Head of caudate nucleus (tissue), 42 donors: Measurements from ENCODE around the gene NCBP1.

ENCODE experiments used
- DNase-seq, 42 donors: peaks; one replicate each; pipeline versions ENCODE4 v3.0.0 to v3.0.0-alpha.2; 2020 to 2021; ENCODE audit warnings: mixed read lengths in 7 of 42
- intact Hi-C: fragments of 100-400 bp; cut with DNase I; formaldehyde crosslinking; loops from one replicate; pipeline ENCODE4 v1.15.0; 2022

The NCBP1 gene

GRCh38 chr9:97660340-97660739 lies 26.7 kb downstream of the NCBP1 start:
- intact Hi-C loops = no loop called here
- DNase-seq = peak in 1 of 42 donors; percentile 37

GRCh38 chr9:97660847-97661246 lies 27.2 kb downstream of the NCBP1 start:
- DNase-seq = no peak
- intact Hi-C loops = no loop called here

DNA sequence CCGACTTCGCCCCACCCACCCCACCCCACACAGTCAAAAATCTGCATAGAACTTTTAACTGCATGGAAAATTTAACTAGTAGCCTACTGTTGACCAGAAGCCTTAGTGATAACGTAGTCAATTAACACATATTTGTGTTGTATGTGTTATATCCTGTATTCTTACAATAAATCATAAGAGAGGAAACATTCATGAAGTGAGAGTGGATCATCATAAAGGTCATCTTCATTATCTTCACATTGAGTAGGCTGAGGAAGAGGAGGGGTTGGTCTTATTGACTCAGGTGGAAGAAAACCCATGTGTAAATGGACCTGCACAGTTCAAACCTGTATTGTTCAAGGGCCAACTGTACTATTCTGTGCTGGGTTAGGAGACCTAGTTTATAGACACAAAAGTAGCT lies 32.1 kb downstream of the NCBP1 start:
- no peak for DNase-seq
- intact Hi-C loops = no loop called here

DNA sequence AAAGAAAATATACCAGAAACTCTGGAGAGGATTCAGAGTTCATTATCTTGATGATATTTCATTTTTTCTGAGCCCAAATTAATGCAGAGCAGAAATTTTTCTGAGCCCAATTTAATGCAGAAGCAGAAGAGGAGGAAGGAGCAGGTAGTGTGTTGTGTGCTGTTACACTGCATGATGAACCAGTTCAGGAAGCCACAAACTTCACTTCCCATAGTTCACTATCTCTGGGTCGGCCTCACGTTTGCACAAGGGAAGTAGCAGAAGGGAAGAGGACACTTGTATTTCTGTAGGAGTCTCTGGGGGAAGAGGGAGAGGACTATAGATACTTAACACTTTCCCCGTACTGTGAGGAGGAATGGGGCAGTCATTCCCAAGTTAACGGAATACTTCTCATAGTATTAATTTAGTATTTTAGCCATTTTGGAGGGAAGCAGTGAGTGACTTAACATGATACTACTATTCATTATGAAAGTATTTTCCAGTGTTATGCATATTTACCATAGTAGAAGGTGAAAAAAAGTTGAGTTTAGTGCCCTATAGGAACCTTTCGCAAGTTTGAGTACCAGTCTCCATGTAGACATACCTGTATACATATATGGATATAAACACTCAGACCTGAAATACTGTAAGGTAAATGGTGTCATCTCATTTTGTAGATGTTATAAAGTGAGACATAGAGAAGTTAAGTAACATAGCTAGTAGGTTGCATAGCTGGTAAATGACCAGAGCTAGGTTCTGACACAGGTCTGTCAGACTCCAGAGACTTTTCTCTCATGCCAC lies 33.5 kb downstream of the NCBP1 start:
- intact Hi-C loops = no loop called here
- DNase-seq = no peak

DNA sequence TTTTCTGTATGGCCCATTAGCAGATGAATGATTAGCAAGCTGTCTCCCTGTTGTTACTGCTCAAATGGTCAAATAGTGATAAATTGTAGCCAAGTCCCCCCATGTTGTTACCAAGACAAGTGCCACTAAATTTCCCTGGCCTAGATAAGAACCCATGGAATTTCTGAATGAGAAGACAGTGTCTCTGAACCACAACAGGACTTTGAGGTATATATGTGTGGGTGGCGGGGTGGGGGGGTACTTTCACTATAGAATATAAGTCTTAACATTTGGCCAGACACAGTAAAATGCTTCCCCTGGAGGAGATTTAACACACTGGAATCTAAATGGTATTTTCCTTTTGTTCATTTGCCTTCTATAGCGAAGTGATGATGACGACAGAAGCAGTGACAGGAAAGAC lies 34.9 kb downstream of the NCBP1 start:
- intact Hi-C loops = no loop called here
- DNase-seq = no peak

DNA sequence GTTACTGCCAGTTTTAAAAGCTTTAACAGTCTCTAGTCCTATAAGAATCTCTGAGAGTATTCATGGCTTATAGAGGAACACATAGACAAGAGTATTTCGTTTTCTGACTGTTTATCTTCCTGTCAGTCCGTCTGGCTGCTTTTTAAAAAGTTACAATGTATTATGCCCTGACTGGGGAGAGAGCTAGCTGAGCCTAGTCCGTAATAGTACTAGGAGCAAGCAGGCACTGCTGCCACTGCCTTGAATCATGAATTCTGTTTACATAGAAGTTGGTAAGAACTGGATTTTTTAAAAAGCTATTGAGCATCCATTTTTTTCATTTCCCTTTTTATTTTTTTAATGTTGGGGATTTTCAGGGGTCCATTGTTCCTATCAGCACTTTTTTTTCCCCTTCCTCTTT lies 37.0 kb downstream of the NCBP1 start:
- no peak for DNase-seq
- intact Hi-C loops = no loop called here

GRCh38 chr9:97672403-97672802 lies 38.8 kb downstream of the NCBP1 start:
- DNase-seq = no peak
- intact Hi-C loops = no loop called here

DNA sequence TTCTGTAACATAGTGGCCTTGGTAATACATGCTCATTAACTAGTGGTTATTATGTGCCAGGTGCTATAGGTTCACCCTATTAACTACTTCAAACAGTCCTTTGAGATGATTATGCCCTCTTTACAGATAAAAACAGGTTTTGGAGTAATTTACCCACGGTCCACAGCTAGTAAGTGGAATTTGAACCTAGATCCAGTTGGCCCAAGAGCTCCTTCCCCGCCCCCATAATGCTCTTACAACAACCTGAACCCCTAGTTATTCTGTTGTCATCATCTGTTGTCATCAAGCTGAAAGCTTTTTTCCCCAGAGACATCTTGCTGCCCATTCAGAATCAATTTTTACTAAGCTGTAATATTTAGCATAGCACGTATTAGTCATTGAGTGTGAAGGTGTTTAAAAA lies 40.3 kb downstream of the NCBP1 start:
- intact Hi-C loops = no loop called here
- DNase-seq = no peak

DNA sequence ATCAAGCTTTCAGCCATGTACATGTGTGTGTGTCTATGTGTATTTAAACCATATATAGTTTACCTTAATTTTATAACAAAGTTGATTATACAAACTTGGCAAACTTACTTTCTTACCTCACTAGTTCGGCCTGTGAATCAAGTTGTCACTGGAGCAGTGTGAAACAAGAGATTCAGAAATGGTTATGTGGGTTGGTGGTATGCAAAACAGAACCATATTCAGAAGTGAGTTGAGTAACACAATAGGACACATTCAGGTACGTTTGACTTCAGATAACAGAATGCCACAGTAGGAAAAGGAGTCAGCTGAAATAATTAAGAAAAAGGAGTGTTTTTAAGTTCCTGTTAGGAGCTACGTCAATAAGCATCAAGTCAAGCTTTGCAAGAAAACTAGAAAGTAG lies 42.0 kb downstream of the NCBP1 start:
- peak in 1 of 42 donors; percentile 24 for DNase-seq
- intact Hi-C loops = no loop called here

DNA sequence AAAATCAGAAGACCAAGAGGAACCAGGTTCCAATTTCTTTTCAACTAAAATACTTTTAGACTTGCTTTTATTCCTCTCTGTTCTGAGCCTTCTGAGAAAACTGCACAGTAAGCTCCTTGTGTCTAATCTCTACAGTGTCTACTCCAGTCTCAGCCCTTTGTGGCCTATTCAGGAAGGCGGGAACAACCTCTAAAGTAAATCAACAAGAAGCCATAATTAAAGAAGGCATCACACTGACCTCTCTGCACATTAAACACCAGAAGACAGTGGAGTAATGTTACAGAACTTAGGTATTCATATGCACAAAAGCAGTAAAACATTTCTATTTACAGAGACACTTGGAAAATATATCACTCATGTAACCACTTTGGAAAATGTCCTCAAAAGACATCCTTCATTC lies 48.6 kb downstream of the NCBP1 start:
- DNase-seq = no peak
- intact Hi-C loops = no loop called here

DNA sequence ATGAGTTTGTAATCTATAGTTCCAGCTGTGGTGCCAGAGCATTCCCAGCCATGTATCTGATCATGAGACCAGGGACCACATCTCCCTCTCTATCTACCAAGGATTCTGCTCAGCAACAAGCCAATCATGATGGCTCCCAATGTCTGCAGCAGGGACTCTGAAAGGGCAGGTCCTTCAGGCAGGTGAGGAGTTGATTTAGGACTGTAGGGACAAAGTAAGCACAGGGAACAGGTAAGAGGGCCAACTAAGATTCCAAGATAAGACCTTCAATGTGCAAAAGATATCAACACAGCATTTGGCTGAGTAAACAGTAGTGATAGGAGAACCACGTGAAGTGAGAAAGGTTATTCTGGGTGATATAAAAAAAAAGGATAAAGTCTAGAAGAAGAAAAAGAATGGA lies 55.0 kb downstream of the NCBP1 start:
- no peak for DNase-seq

DNA sequence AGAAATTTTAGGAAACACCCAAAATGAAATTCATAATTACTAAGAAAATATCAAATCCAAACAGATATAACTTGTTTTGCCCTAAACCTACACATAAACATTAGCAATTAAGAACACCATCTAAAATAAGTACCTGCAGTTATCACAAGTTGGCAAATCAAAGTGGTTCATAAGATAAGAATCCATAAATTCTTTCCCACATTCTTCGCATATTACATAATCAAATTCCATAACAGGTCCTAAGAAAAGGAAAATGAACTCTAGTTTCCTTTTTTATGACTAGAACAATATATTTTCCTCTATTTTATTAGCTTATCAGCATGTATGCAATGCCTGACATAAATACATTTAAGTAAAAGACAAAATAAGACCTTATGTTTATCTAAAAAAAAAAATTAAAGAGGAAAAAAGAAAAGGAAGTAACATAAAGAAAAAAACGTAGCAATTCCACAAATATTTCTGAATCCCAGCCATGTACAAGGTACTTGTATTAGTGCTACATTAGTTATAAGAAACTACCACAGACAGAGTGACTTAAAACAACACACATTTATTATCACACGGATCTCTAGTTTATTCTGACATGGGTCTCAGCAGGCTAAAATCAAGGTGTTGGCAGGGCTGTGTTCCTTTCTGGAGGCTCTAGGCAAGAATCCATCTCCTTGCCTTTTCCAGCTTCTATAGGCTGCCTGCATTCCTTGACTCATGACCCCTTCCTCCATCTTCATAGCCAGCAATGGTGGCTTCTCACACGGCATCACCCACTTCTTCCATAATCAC lies 56.0 kb downstream of the NCBP1 start:
- DNase-seq = no peak
- intact Hi-C loops = loop anchor here (10.0 kb wide), 1 partner anchor 55 kb away; the partner anchor contains the start of genes NCBP1 and TSTD2

More for the DNA sequence above, 55.0 kb downstream of the NCBP1 start:
- intact Hi-C loops = no loop called here

- intact Hi-C loops = loop anchor here (5.0 to 10.0 kb wide), 2 partner anchors 60 to 288 kb away; partner anchors contain the start of genes ANP32B, NCBP1 and TSTD2
- no peak for DNase-seq
Observed at GRCh38 chr9:97694769-97695168, 61.1 kb downstream of the NCBP1 start.

DNA sequence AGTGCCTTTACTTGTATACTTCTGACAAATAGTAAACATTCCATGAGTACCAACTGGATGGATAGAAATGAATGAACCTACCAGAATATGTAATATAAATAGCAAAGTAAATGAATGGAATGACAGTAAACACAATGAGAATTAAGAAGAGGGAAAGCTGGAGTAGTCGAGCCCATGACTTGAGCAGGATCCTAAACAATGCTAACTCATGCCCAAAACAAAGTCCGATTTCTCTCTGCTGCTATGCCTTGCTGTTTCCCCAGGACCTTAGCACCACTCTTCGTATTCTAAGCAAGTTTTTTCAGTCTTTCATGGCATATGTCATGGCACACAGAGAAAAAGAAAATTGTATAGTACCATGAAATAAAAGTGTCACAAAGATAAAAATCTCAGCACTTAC lies 61.8 kb downstream of the NCBP1 start:
- DNase-seq = no peak
- intact Hi-C loops = loop anchor here (5.0 to 10.0 kb wide), 2 partner anchors 61 to 287 kb away; partner anchors contain the start of genes ANP32B, NCBP1 and TSTD2

- intact Hi-C loops = loop anchor here (5.0 to 10.0 kb wide), 2 partner anchors 61 to 286 kb away; partner anchors contain the start of genes ANP32B, NCBP1 and TSTD2
- DNase-seq = no peak
Observed at GRCh38 chr9:97695995-97696802, 62.6 kb downstream of the NCBP1 start.

DNA sequence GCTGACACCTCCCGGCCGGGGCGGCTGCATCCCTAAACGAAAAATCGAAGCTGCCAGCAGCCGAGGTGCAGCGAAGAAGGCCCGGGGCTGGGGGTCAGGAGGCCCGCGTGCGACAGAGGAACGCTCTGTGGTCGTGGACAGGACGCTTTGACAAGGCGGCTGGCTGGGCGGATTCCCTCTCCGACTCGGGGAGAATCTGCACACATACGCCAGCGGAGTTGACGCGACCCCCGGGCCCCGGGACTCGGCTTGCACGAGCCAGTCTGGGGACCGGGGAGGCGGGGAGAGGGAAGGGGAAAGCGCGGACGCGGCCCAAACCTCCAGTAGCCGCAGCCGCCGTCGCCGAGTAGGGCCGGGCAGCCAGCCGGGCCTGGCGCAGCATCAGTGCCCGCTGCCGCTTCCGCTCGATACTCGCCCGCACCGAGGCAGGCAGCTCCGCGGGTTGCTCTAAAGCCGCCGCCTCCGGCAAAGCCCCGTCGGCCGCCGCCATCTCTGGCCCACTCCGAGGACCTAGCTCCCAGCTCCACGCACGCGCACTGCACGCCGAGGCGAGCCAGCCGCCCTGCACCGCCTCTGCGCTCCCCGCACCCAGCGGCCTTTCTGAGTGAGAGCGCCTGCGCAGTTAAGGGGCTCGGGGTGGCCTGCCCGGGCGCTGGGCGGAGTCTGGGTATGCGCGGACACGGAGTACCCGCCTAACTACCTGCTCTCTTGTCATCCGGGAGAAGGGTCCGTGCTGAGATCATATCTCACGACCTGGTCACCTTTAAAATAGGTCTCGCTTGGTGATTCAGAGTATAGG lies 63.4 kb downstream of the NCBP1 start, which contains the start of gene XPA:
Gene XPA (minus strand): TSS at position 538 of the 799 bp plus-strand sequence. CDS start 48 bp downstream, at position 490.
- DNase-seq = peak; percentile 83 to 99 (median 97)
- intact Hi-C loops = loop anchor here (5.0 to 10.0 kb wide), 2 partner anchors 62 to 285 kb away; partner anchors contain the start of genes ANP32B, NCBP1 and TSTD2

DNA sequence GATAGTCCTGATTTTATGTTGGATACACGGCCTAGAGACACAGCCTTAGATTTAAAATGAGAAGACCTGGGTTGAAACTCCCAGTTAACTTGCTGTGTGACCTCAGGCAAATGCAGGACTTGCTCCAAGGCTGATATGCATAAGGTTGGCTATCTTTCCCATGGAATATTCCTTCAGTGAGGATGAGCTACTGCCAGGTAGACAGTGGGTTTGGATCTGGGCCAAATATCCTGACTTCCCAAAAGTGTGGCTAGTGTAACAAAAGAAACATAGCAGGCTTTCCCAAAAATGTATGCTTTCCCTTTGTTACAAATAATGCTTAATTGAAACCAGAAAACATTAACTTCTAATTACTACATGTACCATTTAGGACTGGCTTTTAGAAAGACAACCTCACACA lies 64.2 kb downstream of the NCBP1 start:
- DNase-seq = no peak
- intact Hi-C loops = loop anchor here (5.0 to 10.0 kb wide), 2 partner anchors 63 to 284 kb away; partner anchors contain the start of genes ANP32B, NCBP1 and TSTD2

- peak in 1 of 42 donors; percentile 8 for DNase-seq
- intact Hi-C loops = loop anchor here (5.0 to 10.0 kb wide), 2 partner anchors 64 to 283 kb away; partner anchors contain the start of genes ANP32B, NCBP1 and TSTD2
Observed at GRCh38 chr9:97698865-97699264, 65.2 kb downstream of the NCBP1 start.
